HPDE6-E6E7 (cell line): Measurements from ENCODE around the gene ZNF845.
A peak's percentile ranks its signal among the peaks of the same experiment; 100 is the strongest.
"Not testable (repeated sequence)": the region's sequence is repeated elsewhere in the genome, so short reads cannot be mapped to it uniquely, and the experiment has no call there.

Experiments
- DNase-seq: peaks from one replicate; pipeline ENCODE4 v3.0.0; 2011; ENCODE audit warnings: missing footprints; ENCODE audit errors: extremely low spot score

ZNF845 gene

DNA sequence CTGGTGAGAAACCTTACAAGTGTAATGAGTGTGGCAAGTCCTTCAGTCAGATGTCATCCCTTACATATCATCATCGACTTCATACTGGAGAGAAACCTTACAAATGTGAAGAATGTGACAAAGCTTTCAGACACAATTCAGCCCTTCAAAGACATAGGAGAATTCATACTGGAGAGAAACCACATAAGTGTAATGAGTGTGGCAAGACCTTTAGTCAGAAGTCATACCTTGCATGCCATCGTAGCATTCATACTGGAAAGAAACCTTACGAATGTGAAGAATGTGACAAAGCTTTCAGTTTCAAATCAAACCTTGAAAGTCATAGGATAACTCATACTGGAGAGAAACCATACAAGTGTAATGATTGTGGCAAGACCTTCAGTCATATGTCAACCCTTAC, 47.8 kb downstream of the ZNF845 start:
- DNase-seq, result no peak

DNA sequence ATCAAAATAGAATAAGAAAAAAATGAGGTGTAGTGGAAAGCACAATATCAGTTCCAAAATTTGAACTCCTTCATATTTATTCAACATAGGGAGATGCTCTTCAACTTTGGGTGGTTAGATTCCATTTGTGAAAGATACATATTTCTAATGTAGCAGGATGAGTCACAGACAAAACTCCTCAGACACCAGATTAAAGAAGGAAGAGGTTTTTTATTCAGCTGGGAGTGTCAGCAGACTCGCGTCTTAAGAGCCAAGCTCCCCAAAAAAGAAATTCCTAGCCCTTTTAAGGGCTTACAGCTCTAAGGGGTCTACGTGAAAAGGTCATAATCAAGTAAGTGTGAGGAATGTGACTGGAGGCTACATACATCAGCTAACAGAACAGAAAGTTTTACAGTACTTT, 54.6 kb downstream of the ZNF845 start:
- DNase-seq, result no peak

DNA sequence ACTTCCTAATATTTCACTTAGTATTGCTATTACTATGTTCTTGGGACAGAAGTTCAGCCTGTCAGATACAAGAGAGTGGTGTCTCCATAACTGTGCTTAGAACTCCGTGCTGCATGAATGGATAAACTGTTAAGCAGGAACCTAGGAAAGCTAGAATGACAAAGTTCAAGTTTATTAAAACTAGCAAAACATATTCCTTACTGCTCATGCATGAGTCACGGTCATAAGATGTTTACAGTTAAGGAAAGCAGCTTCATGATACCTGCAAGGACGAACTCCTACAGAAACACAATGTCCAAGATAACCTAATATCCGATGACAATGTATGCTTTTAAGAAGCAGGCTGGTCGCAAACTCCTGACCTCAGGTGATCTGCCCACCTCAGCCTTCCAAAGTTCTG, 55.4 kb downstream of the ZNF845 start:
- DNase-seq, result no peak

DNA sequence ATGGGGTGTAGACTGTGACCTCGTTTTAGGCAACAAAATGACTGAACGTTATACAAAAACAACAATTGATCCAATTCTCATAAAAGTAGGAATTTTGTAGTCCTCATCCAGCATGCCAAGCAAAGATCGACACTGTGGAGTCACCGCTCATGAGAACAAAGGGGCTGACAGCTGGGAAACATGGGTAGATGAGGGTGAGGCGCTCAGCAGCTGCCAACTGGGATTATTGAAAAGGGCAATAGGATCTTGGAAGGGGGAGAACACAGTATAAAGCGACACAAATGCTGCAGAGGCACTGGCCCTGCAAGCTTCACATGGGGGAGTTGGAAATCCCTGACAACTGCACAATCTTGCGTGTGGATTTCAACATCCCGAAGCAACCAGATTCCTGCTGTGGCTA, 56.0 kb downstream of the ZNF845 start:
- no peak for DNase-seq

DNA sequence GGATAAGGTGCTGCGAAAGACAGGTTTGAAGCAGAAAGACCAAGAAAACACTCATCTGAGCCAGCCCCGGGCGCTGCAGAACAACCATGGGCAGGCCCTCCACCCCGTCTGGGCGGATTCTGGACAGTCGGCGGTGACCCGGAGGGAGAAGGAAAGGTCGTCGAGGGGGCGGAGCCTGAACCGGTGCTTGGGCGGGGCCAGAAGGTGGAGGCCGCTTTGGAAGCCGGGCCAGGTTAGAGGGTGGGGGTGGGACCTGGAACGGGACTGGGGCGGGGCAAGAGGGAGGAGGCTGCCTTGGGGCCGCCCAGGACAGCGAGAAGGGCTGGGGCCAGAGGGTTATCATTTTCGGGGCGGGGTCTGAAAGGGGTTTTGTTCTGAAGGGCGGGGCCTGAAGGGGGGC, 56.4 kb downstream of the ZNF845 start:
- DNase-seq, result no peak

DNA sequence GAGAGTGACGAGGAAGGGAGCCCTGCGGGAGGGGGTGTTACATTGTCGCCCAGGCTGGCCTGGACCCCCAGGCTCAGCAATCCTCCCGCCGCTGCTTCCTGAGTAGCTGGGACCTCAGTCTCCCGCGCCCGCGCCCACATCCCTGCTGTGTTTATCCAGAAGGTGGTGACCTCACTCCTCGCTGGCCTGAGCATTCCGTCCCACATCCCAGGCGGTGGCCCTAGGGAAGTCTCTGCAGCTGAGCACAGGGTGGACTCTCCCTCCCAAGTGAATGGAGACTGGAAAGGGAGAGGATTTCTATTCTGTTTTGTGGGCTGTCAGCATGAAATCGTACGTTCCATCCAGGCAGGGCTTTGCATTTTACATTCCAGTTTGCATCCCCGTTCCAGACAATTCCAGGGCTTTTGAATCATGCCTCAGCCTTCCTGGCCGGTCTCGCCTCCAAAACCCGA, 61.0 kb downstream of the ZNF845 start:
- DNase-seq, result no peak

DNA sequence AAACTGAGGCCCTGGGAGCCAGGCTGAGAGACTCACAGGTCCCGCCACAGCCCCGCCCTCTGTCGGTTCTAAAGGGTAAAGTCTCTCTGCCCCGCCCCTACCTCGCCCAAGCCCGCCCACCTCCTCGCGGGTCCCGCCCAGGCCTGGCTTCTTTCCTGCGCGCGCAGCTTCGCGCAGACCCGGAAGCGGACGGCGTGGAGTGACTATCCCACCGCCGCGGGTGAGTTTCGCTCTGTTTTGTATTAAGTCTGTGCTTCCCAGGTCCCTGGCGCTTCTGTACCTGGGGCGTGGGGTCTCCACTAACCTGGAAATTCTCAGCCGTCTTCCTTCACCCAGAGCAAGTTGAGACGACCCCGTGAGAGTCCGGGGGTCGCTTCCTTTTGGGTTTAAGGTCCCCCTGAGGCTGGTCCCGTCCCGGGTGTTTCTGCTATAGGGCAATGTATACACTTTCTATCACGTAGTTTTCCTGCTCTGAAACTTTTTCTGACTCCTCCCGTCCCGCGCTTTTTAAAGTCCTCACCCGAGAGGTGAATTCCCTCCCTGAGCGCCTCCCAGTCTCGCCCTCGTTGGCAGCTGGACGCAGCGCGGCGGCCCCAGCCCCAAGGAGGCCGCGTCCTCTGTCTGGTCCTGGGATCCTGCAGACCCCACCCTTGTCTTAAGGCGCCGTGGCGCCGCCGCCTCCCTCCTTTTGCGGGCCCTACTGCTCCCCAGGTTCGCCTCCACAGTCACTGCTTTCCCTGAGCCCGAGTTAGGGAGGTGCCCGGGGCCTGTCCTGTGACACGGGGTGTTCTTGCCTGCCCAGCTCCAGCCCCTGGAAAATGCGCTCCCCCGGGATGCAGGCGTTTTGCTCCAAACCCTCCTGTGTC, 61.7 kb downstream of the ZNF845 start, which contains the start of gene ZNF765:
Gene ZNF765 (plus strand): TSS at position 176 of the 866 bp plus-strand sequence. CDS start 2,867 bp downstream, outside the sequence.
- DNase-seq, result peak; percentile 74

DNA sequence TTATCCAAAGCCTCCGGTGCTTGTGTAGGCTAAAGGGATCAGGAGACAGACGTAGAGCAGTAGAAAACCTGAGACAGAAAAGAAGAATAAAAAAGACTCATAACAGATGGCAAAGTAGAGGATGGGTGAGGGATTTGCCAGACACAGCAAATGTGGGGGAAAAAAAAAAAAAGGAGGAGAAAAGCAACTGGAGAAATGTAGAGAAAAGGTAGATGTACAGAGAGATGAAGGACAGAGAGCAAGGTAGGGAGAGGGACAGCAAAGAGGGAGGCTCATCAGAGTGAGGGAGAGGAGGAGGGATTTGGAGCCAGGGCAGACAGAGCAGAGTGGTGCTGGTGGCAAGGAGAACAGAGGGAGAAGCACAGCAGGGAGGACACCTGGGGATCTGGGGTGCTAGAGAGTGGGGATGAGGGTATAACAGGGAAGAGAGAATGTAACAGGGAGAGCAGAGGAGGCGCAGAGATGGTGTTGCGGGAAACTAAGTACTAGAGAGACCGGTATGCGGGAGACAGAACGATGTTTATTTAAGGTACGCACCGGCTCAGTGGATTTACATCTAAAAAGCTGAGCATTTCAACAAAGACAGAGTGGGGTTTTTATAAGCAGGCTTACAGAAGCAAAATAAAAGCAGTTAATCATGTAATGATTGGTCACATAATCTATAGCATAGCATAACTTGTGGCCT, 62.4 kb downstream of the ZNF845 start:
- DNase-seq, result not testable (repeated sequence)

DNA sequence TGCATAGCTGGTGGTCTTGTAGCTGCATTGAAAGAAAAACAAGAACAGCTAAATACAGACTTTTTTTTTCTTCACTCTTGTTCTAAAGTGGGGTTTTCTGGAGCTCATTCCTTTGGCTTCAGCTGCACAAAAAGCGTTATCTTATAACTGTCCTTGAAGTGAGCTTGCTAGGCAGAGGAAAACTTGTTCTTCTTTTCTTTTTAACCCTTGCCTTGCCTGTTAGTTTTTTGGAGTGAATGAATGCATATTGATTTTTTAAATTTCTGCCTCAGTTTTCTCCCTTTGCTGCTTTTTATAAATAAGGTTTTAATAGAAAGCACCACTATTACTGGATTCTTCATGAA, 62.9 kb downstream of the ZNF845 start:
- no peak for DNase-seq

DNA sequence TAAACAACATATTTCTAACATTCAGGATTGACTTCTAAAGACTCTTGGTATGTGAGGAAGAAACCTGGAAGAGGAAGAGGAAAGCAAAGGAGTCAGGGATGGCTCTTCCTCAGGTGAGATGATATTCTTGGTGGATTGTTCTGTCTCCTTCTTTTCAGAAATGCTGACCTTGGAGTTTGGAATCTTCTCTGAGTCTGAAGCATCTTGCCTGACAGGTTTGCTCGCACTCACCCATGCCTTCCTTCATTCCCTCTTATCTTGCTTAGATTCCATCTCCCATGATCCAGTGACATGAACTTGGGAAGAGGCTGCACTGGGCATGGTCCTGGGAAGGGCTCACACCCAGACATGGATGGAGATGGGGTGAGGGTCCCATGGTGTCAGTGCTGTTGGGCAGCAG, 64.4 kb downstream of the ZNF845 start:
- not testable (repeated sequence) for DNase-seq
